ENCODE data around the gene CTCF. TPM values are rescaled to one million over a fixed set of nuclear protein-coding genes. Genes with fewer than 3 reads are reported as not detected.

The CTCF gene
- total RNA-seq, 4 donors from 2014 or later: 36.2 to 50.1 (median 46.9) TPM

- H3K4me1 ChIP-seq: peaks cover 75% of the 10 kb centered on the region
- WGBS: 87% methylated on average over 26 of the region's 27 CpGs
- no peak for TF ChIP-seq POLR2AphosphoS5 (IDR thresholded peaks at IDR 0.05)
- no peak overlapping the region for H3K4me3 ChIP-seq
- no peak overlapping the region for H3K27ac ChIP-seq
- H3K36me3 ChIP-seq: peaks cover 56% of the 10 kb centered on the region
- no peak for DNase-seq (ENCODE audit: low spot score in 2 of 2)
- no peaks in the 10 kb centered on the region for H3K9me3 ChIP-seq
- no peaks in the 10 kb centered on the region for H3K27me3 ChIP-seq
These were observed 22.4 kb upstream of the CTCF start for GRCh38 chr16:67539691-67540635.

- no peak for TF ChIP-seq POLR2A (IDR thresholded peaks at IDR 0.05)
- no peak for TF ChIP-seq CTCF (IDR thresholded peaks at IDR 0.05)
- TF ChIP-seq POLR2AphosphoS5 (IDR thresholded peaks at IDR 0.05): no peak
- TF ChIP-seq EP300 (IDR thresholded peaks at IDR 0.05): no peak
- no peak for DNase-seq (ENCODE audit: low spot score in 2 of 2)
- Histone ChIP-seq H3K9me3 (no peaks in the 10 kb centered on the region), H3K4me3 (no peak overlapping the region), H3K36me3 (peaks cover 64% of the 10 kb centered on the region), H3K27me3 (no peaks in the 10 kb centered on the region), H3K27ac (no peak overlapping the region), H3K4me1 (peaks cover 78% of the 10 kb centered on the region)
- 92% methylated on average over 1 of the region's 1 CpG for WGBS
These were observed 21.6 kb upstream of the CTCF start for GRCh38 chr16:67540756-67541155.

GRCh38 chr16:67541391-67542263, 20.7 kb upstream of the CTCF start:
- no peaks in the 10 kb centered on the region for H3K27me3 ChIP-seq
- peaks cover 72% of the 10 kb centered on the region for H3K36me3 ChIP-seq
- peaks cover 78% of the 10 kb centered on the region for H3K4me1 ChIP-seq
- H3K27ac ChIP-seq: peak overlapping the region; percentile 29
- TF ChIP-seq EP300 (IDR thresholded peaks at IDR 0.05) (no peak), CTCF (IDR thresholded peaks at IDR 0.05) (no peak), POLR2AphosphoS5 (IDR thresholded peaks at IDR 0.05) (no peak), POLR2A (IDR thresholded peaks at IDR 0.05) (no peak)
- no peaks in the 10 kb centered on the region for H3K9me3 ChIP-seq
- no peak overlapping the region for H3K4me3 ChIP-seq
- no peak for DNase-seq (ENCODE audit: low spot score in 2 of 2)
- WGBS: 90% methylated on average over 4 of the region's 14 CpGs

- peaks cover 75% of the 10 kb centered on the region for H3K36me3 ChIP-seq
These were observed 19.9 kb upstream of the CTCF start for GRCh38 chr16:67542464-67542863.

GRCh38 chr16:67543036-67543435, 19.3 kb upstream of the CTCF start:
- no peak for TF ChIP-seq EP300 (IDR thresholded peaks at IDR 0.05)
- no peak for TF ChIP-seq CTCF (IDR thresholded peaks at IDR 0.05)
- TF ChIP-seq POLR2AphosphoS5 (IDR thresholded peaks at IDR 0.05): no peak
- no peak for TF ChIP-seq POLR2A (IDR thresholded peaks at IDR 0.05)
- H3K4me1 ChIP-seq: peaks cover 80% of the 10 kb centered on the region
- no peak overlapping the region for H3K27ac ChIP-seq

More at GRCh38 chr16:67542464-67542863, 19.9 kb upstream of the CTCF start:
- DNase-seq (ENCODE audit: low spot score in 2 of 2): peak in 1 of 2 donors; percentile 74
- H3K4me1 ChIP-seq: peaks cover 80% of the 10 kb centered on the region
- TF ChIP-seq POLR2AphosphoS5 (IDR thresholded peaks at IDR 0.05) (no peak), POLR2A (IDR thresholded peaks at IDR 0.05) (no peak), EP300 (IDR thresholded peaks at IDR 0.05) (no peak)
- H3K27me3 ChIP-seq: no peaks in the 10 kb centered on the region
- H3K9me3 ChIP-seq: no peaks in the 10 kb centered on the region
- no peak overlapping the region for H3K4me3 ChIP-seq
- H3K27ac ChIP-seq: peak overlapping the region; percentile 29

More at GRCh38 chr16:67543036-67543435, 19.3 kb upstream of the CTCF start:
- Histone ChIP-seq H3K4me3 (no peak overlapping the region), H3K27me3 (no peaks in the 10 kb centered on the region), H3K9me3 (no peaks in the 10 kb centered on the region), H3K36me3 (peaks cover 75% of the 10 kb centered on the region)
- no peak for DNase-seq (ENCODE audit: low spot score in 2 of 2)
- WGBS: 85% methylated on average over 8 of the region's 8 CpGs

All from suprapubic skin (tissue), 4 donors.